ENCODE measurements around the gene PPP1R9B. TPM values are rescaled to one million over a fixed set of nuclear protein-coding genes. Genes with fewer than 3 reads are reported as not detected.

PPP1R9B gene
- total and polyA plus RNA-seq, 8 donors = 13.5 to 34.6 (median 17.7) TPM

GRCh38 chr17:50167371-50167770 lies 16.9 kb upstream of the PPP1R9B start:
- Histone ChIP-seq H3K4me1 (no peaks in the 10 kb centered on the region), H3K27me3 (no peaks in the 10 kb centered on the region), H3K9me3 (no peaks in the 10 kb centered on the region), H3K27ac (no peak overlapping the region), H3K36me3 (no peaks in the 10 kb centered on the region), H3K4me3 (no peak overlapping the region)
- whole genome bisulfite sequencing, 2 donors = 64 to 81% methylated on average over 19 of the region's 19 CpGs
- DNase-seq (peak in 2 of 6 donors; percentile 20 to 56), ATAC-seq (no peak), FAIRE-seq (no peak)
- intact Hi-C loops (cut with DNase I) = no loop called here
- no peak for TF ChIP-seq CTCF (IDR thresholded peaks at IDR 0.05)

GRCh38 chr17:50166518-50167181 lies 16.2 kb upstream of the PPP1R9B start:
- Histone ChIP-seq H3K4me1 (no peaks in the 10 kb centered on the region), H3K36me3 (no peaks in the 10 kb centered on the region), H3K27me3 (no peaks in the 10 kb centered on the region), H3K9me3 (no peaks in the 10 kb centered on the region), H3K27ac (no peak overlapping the region), H3K4me3 (no peak overlapping the region)
- 77 to 80% methylated on average over 7 of the region's 7 CpGs for WGBS, 2 donors
- FAIRE-seq (no peak), DNase-seq (peak in 1 of 6 donors; percentile 9), ATAC-seq (no peak)
- intact Hi-C loops (cut with DNase I) = no loop called here
- TF ChIP-seq CTCF (IDR thresholded peaks at IDR 0.05) = no peak

GRCh38 chr17:50165867-50166517 lies 15.5 kb upstream of the PPP1R9B start, which contains the start of gene SGCA:
SGCA (plus strand) TSS chr17:50166005; CDS start chr17:50166041, 36 bp downstream.
- H3K4me1 ChIP-seq = no peaks in the 10 kb centered on the region
- 67 to 68% methylated on average over 14 to 15 of the region's 15 CpGs for WGBS, 2 donors

GRCh38 chr17:50165466-50165865 lies 15.0 kb upstream of the PPP1R9B start:
- ATAC-seq (no peak), DNase-seq (no peak), FAIRE-seq (no peak)
- no peak for TF ChIP-seq CTCF (IDR thresholded peaks at IDR 0.05)
- Histone ChIP-seq H3K9me3 (no peaks in the 10 kb centered on the region), H3K4me1 (no peaks in the 10 kb centered on the region), H3K27ac (no peak overlapping the region), H3K36me3 (no peaks in the 10 kb centered on the region), H3K27me3 (no peaks in the 10 kb centered on the region), H3K4me3 (no peak overlapping the region)
- intact Hi-C loops (cut with DNase I) = no loop called here
- WGBS, 2 donors = 82 to 86% methylated on average over 3 of the region's 3 CpGs

More at GRCh38 chr17:50165867-50166517, 15.5 kb upstream of the PPP1R9B start, which contains the start of gene SGCA:
- FAIRE-seq (no peak), DNase-seq (peak in 1 of 6 donors; percentile 54), ATAC-seq (no peak)
- Histone ChIP-seq H3K27ac (no peak within 1 kb of the TSS), H3K9me3 (no peaks in the 10 kb centered on the region), H3K27me3 (no peaks in the 10 kb centered on the region), H3K4me3 (no peak within 1 kb of the TSS), H3K36me3 (no peaks in the 10 kb centered on the region)
- intact Hi-C loops (cut with DNase I) = no loop called here
- TF ChIP-seq CTCF (IDR thresholded peaks at IDR 0.05) = no peak

- intact Hi-C loops (cut with DNase I) = no loop called here
- DNase-seq (peak in 1 of 6 donors; percentile 20), ATAC-seq (no peak), FAIRE-seq (no peak)
- Histone ChIP-seq H3K4me1 (no peaks in the 10 kb centered on the region), H3K4me3 (no peak overlapping the region), H3K27me3 (no peaks in the 10 kb centered on the region), H3K27ac (no peak overlapping the region), H3K9me3 (no peaks in the 10 kb centered on the region), H3K36me3 (no peaks in the 10 kb centered on the region)
- 81 to 83% methylated on average over 9 of the region's 9 CpGs for WGBS, 2 donors
- no peak for TF ChIP-seq CTCF (IDR thresholded peaks at IDR 0.05)
Observed at GRCh38 chr17:50165066-50165465, 14.6 kb upstream of the PPP1R9B start.
